ENCODE measurements around the gene CHRM2.

- TF ChIP-seq EP300 (IDR thresholded peaks at IDR 0.05) (no peak), CTCF (IDR thresholded peaks at IDR 0.05) (no peak), POLR2A (IDR thresholded peaks at IDR 0.05) (no peak)
Observed at GRCh38 chr7:137005873-137006272, 137.4 kb downstream of the CHRM2 start.
